H9 (cell line): ENCODE data around the gene AP1G2. TPM values are rescaled to one million over a fixed set of nuclear protein-coding genes. Genes with fewer than 3 reads are reported as not detected.

Experiments used
- DNase-seq: peaks from one replicate; pipeline ENCODE4 v3.0.0-alpha.2; 2017
- H2AFZ ChIP-seq: one replicate; pipeline ENCODE4 v1.6.1; 2013; ENCODE audit warnings: mild to moderate bottlenecking, low read length, control low read depth, moderate library complexity
- H2AK5ac ChIP-seq: 2 replicates; pipeline ENCODE4 v1.6.1; 2013; ENCODE audit warnings: low read length, control low read depth, mixed read lengths; ENCODE audit not compliant: insufficient read length
- H2BK120ac ChIP-seq: one replicate; pipeline ENCODE4 v1.6.1; 2013; ENCODE audit warnings: low read depth, mild to moderate bottlenecking, low read length, control low read depth, inconsistent platforms; ENCODE audit not compliant: poor library complexity, severe bottlenecking
- H2BK12ac ChIP-seq: 2 replicates; pipeline ENCODE4 v1.6.1; 2013; ENCODE audit warnings: low read length, control low read depth, mixed read lengths, low read depth; ENCODE audit not compliant: insufficient read length
- H2BK15ac ChIP-seq: 2 replicates; pipeline ENCODE4 v1.6.1; 2013; ENCODE audit warnings: low read depth, low read length, control low read depth
- H2BK20ac ChIP-seq: one replicate; pipeline ENCODE4 v1.6.1; 2013; ENCODE audit warnings: low read depth, mild to moderate bottlenecking, low read length, control low read depth, inconsistent platforms; ENCODE audit not compliant: poor library complexity, severe bottlenecking
- H2BK5ac ChIP-seq: 2 replicates; pipeline ENCODE4 v1.6.1; 2013; ENCODE audit warnings: low read length, control low read depth, mixed read lengths; ENCODE audit not compliant: insufficient read length
- H3K14ac ChIP-seq: 2 replicates; pipeline ENCODE4 v1.6.1; 2013; ENCODE audit warnings: low read length, control low read depth; ENCODE audit not compliant: insufficient read depth
- H3K18ac ChIP-seq: 2 replicates; pipeline ENCODE4 v1.6.1; 2013; ENCODE audit warnings: low read depth, mild to moderate bottlenecking, mixed read lengths, low read length, control low read depth; ENCODE audit not compliant: insufficient read length
- H3K23ac ChIP-seq: 2 replicates; pipeline ENCODE4 v1.6.1; 2013; ENCODE audit warnings: low read length, control low read depth, mixed read lengths, low read depth; ENCODE audit not compliant: insufficient read length
- H3K23me2 ChIP-seq: 2 replicates; pipeline ENCODE4 v1.6.1; 2013; ENCODE audit warnings: low read depth, mild to moderate bottlenecking, mixed read lengths, low read length, control low read depth; ENCODE audit not compliant: insufficient read length, poor library complexity, severe bottlenecking
- H3K27ac ChIP-seq: 2 replicates; pipeline ENCODE4 v1.5.1; 2013; ENCODE audit warnings: low read length, control low read depth, mixed read lengths, low read depth; ENCODE audit not compliant: insufficient read length
- H3K27me3 ChIP-seq: 2 replicates; pipeline ENCODE4 v1.6.1; 2013; ENCODE audit warnings: low read length, control low read depth, inconsistent platforms; ENCODE audit not compliant: insufficient read depth
- H3K4ac ChIP-seq: 2 replicates; pipeline ENCODE4 v1.6.1; 2013; ENCODE audit warnings: low read depth, mild to moderate bottlenecking, control low read depth, inconsistent platforms, low read length, moderate library complexity
- H3K4me1 ChIP-seq: 2 replicates; pipeline ENCODE4 v1.6.1; 2013; ENCODE audit warnings: low read length, control low read depth, inconsistent platforms; ENCODE audit not compliant: insufficient read depth
- H3K4me2 ChIP-seq: 2 replicates; pipeline ENCODE4 v1.6.1; 2013; ENCODE audit warnings: low read length, control low read depth, mixed read lengths; ENCODE audit not compliant: insufficient read length, insufficient read depth
- H3K56ac ChIP-seq: 2 replicates; pipeline ENCODE4 v1.6.1; 2013; ENCODE audit warnings: low read depth, mild to moderate bottlenecking, mixed read lengths, low read length, control low read depth; ENCODE audit not compliant: insufficient read length
- H3K79me1 ChIP-seq: 2 replicates; pipeline ENCODE4 v1.6.1; 2013; ENCODE audit warnings: low read depth, mild to moderate bottlenecking, moderate library complexity, low read length, control low read depth, inconsistent platforms; ENCODE audit not compliant: insufficient read depth, poor library complexity, severe bottlenecking
- H3K79me2 ChIP-seq: 2 replicates; pipeline ENCODE4 v1.6.1; 2013; ENCODE audit warnings: low read length, control low read depth, inconsistent platforms; ENCODE audit not compliant: insufficient read depth
- H3K9ac ChIP-seq: 2 replicates; pipeline ENCODE4 v1.6.1; 2013; ENCODE audit warnings: low read length, control low read depth, mixed read lengths; ENCODE audit not compliant: insufficient read length; ENCODE audit errors: extremely low read depth
- H3K9me3 ChIP-seq: one replicate; pipeline ENCODE4 v1.6.1; 2013; ENCODE audit warnings: low read depth, low read length, inconsistent platforms; ENCODE audit not compliant: control insufficient read depth
- H3T11ph ChIP-seq: one replicate; pipeline ENCODE4 v1.6.1; 2013; ENCODE audit warnings: mild to moderate bottlenecking, low read length, control low read depth, inconsistent platforms
- H4K20me1 ChIP-seq: one replicate; pipeline ENCODE4 v1.6.1; 2013; ENCODE audit not compliant: control insufficient read depth, insufficient read length, insufficient read depth
- H4K5ac ChIP-seq: 2 replicates; pipeline ENCODE4 v1.6.1; 2013; ENCODE audit warnings: low read depth, mild to moderate bottlenecking, mixed read lengths, low read length, control low read depth; ENCODE audit not compliant: insufficient read length
- H4K8ac ChIP-seq: replicated peaks from 2 replicates; pipeline ENCODE4 v1.6.1; 2013; ENCODE audit warnings: low read length, control low read depth, mixed read lengths, low read depth; ENCODE audit not compliant: insufficient read length
- H4K91ac ChIP-seq: 2 replicates; pipeline ENCODE4 v1.6.1; 2013; ENCODE audit warnings: low read depth, mild to moderate bottlenecking, moderate library complexity, mixed read lengths, low read length, control low read depth; ENCODE audit not compliant: insufficient read length
- H3K27ac Mint-ChIP-seq, 3 experiments: 2 replicates in 2 of 3; 3 replicates in 1 of 3; pipeline ENCODE4 v1.8.0; 2020 to 2021; ENCODE audit warnings: mixed read lengths in 3 of 3, mild to moderate bottlenecking in 1 of 3, moderate library complexity in 1 of 3
- H3K27me3 Mint-ChIP-seq: 2 replicates; pipeline ENCODE4 v1.8.0; 2021; ENCODE audit warnings: low read depth, mild to moderate bottlenecking, moderate library complexity, mixed read lengths
- H3K36me3 Mint-ChIP-seq, 3 experiments: 2 replicates in 2 of 3; 3 replicates in 1 of 3; pipeline ENCODE4 v1.8.0; 2020 to 2021; ENCODE audit warnings: low read depth in 3 of 3, mixed read lengths in 3 of 3; ENCODE audit not compliant: insufficient read depth in 1 of 3
- H3K4me1 Mint-ChIP-seq, 2 experiments: 2 replicates each; pipeline ENCODE4 v1.8.0; 2020; ENCODE audit warnings: mixed read lengths in 2 of 2
- H3K4me3 Mint-ChIP-seq, 2 experiments: 2 replicates in 1 of 2; 3 replicates in 1 of 2; pipeline ENCODE4 v1.8.0; 2020 to 2021; ENCODE audit warnings: mild to moderate bottlenecking in 2 of 2, mixed read lengths in 2 of 2, moderate library complexity in 1 of 2
- H3K9me3 Mint-ChIP-seq, 2 experiments: 2 replicates in 1 of 2; 3 replicates in 1 of 2; pipeline ENCODE4 v1.8.0; 2020; ENCODE audit warnings: mild to moderate bottlenecking in 2 of 2, mixed read lengths in 2 of 2, moderate library complexity in 1 of 2
- CTCF ChIP-seq: fragments of 200-600 bp; sonication (generic); conservative IDR thresholded peaks from 3 replicates; pipeline ENCODE4 v1.8.0; 2021; ENCODE audit warnings: antibody characterized with exemption, mild to moderate bottlenecking
- WGBS: extraction: QIAGEN DNeasy Blood & Tissue Kit; methylation state at CpG from one replicate; pipeline ENCODE4 v1.1.7; 2013; ENCODE audit warnings: missing lambda C conversion rate, low lambda C conversion rate, mixed read lengths; ENCODE audit not compliant: insufficient read length; ENCODE audit errors: extremely low coverage; 5-methylcytosine and 5-hydroxymethylcytosine counted together
- total RNA-seq: library from RNA; stranded (reverse); gene quantifications from 2 replicates; pipeline ENCODE4 v1.2.1, GENCODE V29; 2021

The AP1G2 gene
- total RNA-seq, 1 experiment from 2014 or later = 107 TPM

GRCh38 chr14:23547924-23548323, 19.7 kb downstream of the AP1G2 start:
- Mint-ChIP-seq H3K36me3 (peaks cover 6 to 19% (median 9%) of the 10 kb centered on the region in 3 experiments; a peak in 6 of 7 replicates), H3K4me1 (peaks cover 7 to 9% of the 10 kb centered on the region in 2 experiments), H3K4me3 (no peak overlapping the region), H3K9me3 (no peaks in the 10 kb centered on the region), H3K27me3 (no peaks in the 10 kb centered on the region; the same call in 1 of the 2 replicates), H3K27ac (no peak overlapping the region)
- Histone ChIP-seq H3K4ac (no peak overlapping the region), H3K18ac (peak overlapping the region; percentile 1), H2BK15ac (no peak overlapping the region), H3K4me1 (peaks cover 43% of the 10 kb centered on the region; the same call in 1 of the 2 replicates), H3K14ac (peak overlapping the region; percentile 9; the same call in 1 of the 2 replicates), H3K56ac (peak overlapping the region; percentile 3), H2BK20ac (no peak overlapping the region), H2BK12ac (peak overlapping the region; percentile 8), H3K23ac (no peak overlapping the region), H4K8ac (no peak overlapping the region), H3K23me2 (peaks cover 21% of the 10 kb centered on the region), H4K5ac (no peak overlapping the region), H3K9me3 (no peaks in the 10 kb centered on the region), H3K27me3 (no peaks in the 10 kb centered on the region), H4K20me1 (no peaks in the 10 kb centered on the region), H4K91ac (no peak overlapping the region), H2AK5ac (peak overlapping the region; percentile 1), H2AFZ (no peak overlapping the region), H3K79me1 (no peaks in the 10 kb centered on the region), H3K79me2 (peaks cover 13% of the 10 kb centered on the region; the same call in 1 of the 2 replicates), H3K27ac (peak overlapping the region; percentile 80), H3K4me2 (peak overlapping the region; percentile 96), H3T11ph (no peak overlapping the region), H2BK5ac (no peak overlapping the region), H3K9ac (peak overlapping the region; percentile 1), H2BK120ac (no peak overlapping the region)
- TF ChIP-seq CTCF = no peak
- no CpG with 5 or more reads among the region's 2 CpGs for WGBS
- no peak for DNase-seq
